GM12878 (cell line): ENCODE results near the gene CNTN4. TPM values are rescaled to one million over a fixed set of nuclear protein-coding genes. Genes with fewer than 3 reads are reported as not detected.

Experiments
- ATAC-seq: fragments of 200-7000 bp; cut with Tn5 transposase; 3 replicates; pipeline ENCODE4 v1.9.1; 2020; ENCODE audit warnings: mild to moderate bottlenecking, moderate library complexity
- BruUV-seq: library from RNA; stranded (reverse); fragments of 400-500 nt; replicated peaks from 2 replicates; lab custom pipeline; 2021; lab: Mats Ljungman, UMichigan
- CTCF ChIA-PET: fragments of 300-600 bp; sonication (Branson Sonifier 250); formaldehyde crosslinking; extraction: SDS; loops from one replicate; lab custom pipeline; 2021; ENCODE audit warnings: inconsistent platforms; lab: Yijun Ruan, JAX
- POLR2A ChIA-PET: fragments of 350-600 bp; formaldehyde crosslinking; extraction: SDS; loops from one replicate; lab custom pipeline; 2021; ENCODE audit warnings: inconsistent platforms; lab: Charles Lee
- RAD21 ChIA-PET: fragments of 300-600 bp; sonication (Branson Sonifier 250); formaldehyde crosslinking; loops from one replicate; lab custom pipeline; 2023; ENCODE audit warnings: antibody characterized with exemption; ENCODE audit not compliant: unreplicated experiment; lab: Charles Lee
- SMC1A ChIA-PET: fragments of 300-600 bp; sonication (Branson Sonifier 250); formaldehyde crosslinking; loops from one replicate; lab custom pipeline; 2023; ENCODE audit not compliant: unreplicated experiment, uncharacterized antibody; lab: Charles Lee
- DNase-seq: peaks from one replicate; pipeline ENCODE4 v3.0.0-alpha.2; 2011; ENCODE audit warnings: low read depth, low spot score
- FAIRE-seq: peaks from 3 replicates; lab custom pipeline; 2011; peaks lifted over from hg19 to GRCh38; lab: Jason Lieb, UNC
- H2AFZ ChIP-seq: 2 replicates; pipeline ENCODE4 v1.6.0; 2011; ENCODE audit warnings: low read depth, low read length, control low read depth; ENCODE audit not compliant: control insufficient read depth
- H3K27ac ChIP-seq: 2 replicates; pipeline ENCODE4 v1.5.1; 2011; ENCODE audit warnings: control low read depth; ENCODE audit not compliant: control insufficient read depth, insufficient read depth
- H3K27me3 ChIP-seq, 2 experiments: replicated peaks in 1 of 2; 2 replicates each; pipeline versions ENCODE4 v1.6.0 to v1.6.1; 2011; ENCODE audit warnings: low read length in 1 of 2; ENCODE audit not compliant: control insufficient read depth in 2 of 2, insufficient read depth in 2 of 2
- H3K36me3 ChIP-seq, 2 experiments: 2 replicates each; pipeline ENCODE4 v1.5.1; 2011; ENCODE audit warnings: low read length in 1 of 2; ENCODE audit not compliant: control insufficient read depth in 2 of 2, insufficient read depth in 2 of 2
- H3K4me1 ChIP-seq: 2 replicates; pipeline ENCODE4 v1.6.1; 2011; ENCODE audit warnings: mild to moderate bottlenecking, low read length, moderate library complexity, mixed read lengths; ENCODE audit not compliant: control insufficient read depth, insufficient read depth
- H3K4me2 ChIP-seq: 2 replicates; pipeline ENCODE4 v1.6.0; 2011; ENCODE audit warnings: control low read depth; ENCODE audit not compliant: control insufficient read depth, insufficient read depth
- H3K4me3 ChIP-seq: fragments of 200-600 bp; sonication (generic); 2 replicates; pipeline ENCODE4 v1.5.1; 2016
- H3K79me2 ChIP-seq: 2 replicates; pipeline ENCODE4 v1.6.0; 2011; ENCODE audit warnings: low read length; ENCODE audit not compliant: control insufficient read depth, insufficient read depth
- H3K9ac ChIP-seq: 2 replicates; pipeline ENCODE4 v1.8.0; 2011; ENCODE audit warnings: low read length, control low read depth, mixed read lengths; ENCODE audit not compliant: control insufficient read depth, insufficient read depth
- H3K9me3 ChIP-seq: replicated peaks from 3 replicates; pipeline ENCODE4 v1.5.1; 2011; ENCODE audit warnings: mild to moderate bottlenecking, low read length; ENCODE audit not compliant: control insufficient read depth, insufficient read depth
- H4K20me1 ChIP-seq: 2 replicates; pipeline ENCODE4 v1.6.0; 2011; ENCODE audit not compliant: control insufficient read depth, insufficient read depth
- BCL11A ChIP-seq: IDR thresholded peaks from 2 replicates; pipeline ENCODE4 v1.6.1; 2011; ENCODE audit warnings: low read depth, low read length
- BCLAF1 ChIP-seq: fragments of 450-650 bp; IDR thresholded peaks from 2 replicates; pipeline ENCODE4 v1.6.1; 2017; ENCODE audit warnings: antibody characterized with exemption, mild to moderate bottlenecking, moderate library complexity
- CEBPB ChIP-seq, 2 experiments: fragments of 150-350 bp in 1 of 2; IDR thresholded peaks; 2 replicates each; pipeline ENCODE4 v1.6.1; 2012 to 2014; ENCODE audit warnings: low read depth in 2 of 2, low read length in 2 of 2, borderline replicate concordance in 1 of 2, inconsistent platforms in 1 of 2
- FOS ChIP-seq: IDR thresholded peaks from 3 replicates; pipeline ENCODE4 v1.6.1; 2011; ENCODE audit warnings: borderline replicate concordance; ENCODE audit not compliant: insufficient read length; ENCODE audit errors: extremely low read depth
- MEF2B ChIP-seq: fragments of 450-650 bp; IDR thresholded peaks from 2 replicates; pipeline ENCODE4 v1.6.1; 2018; ENCODE audit warnings: mild to moderate bottlenecking, moderate library complexity; ENCODE audit not compliant: partially characterized antibody, poor library complexity, severe bottlenecking
- MTA2 ChIP-seq: fragments of 450-650 bp; IDR thresholded peaks from 2 replicates; pipeline ENCODE4 v1.6.1; 2016; ENCODE audit warnings: low read depth, mild to moderate bottlenecking, moderate library complexity
- NR2C2 ChIP-seq: IDR thresholded peaks from 2 replicates; pipeline ENCODE4 v1.6.1; 2011; ENCODE audit warnings: borderline replicate concordance, low read depth; ENCODE audit not compliant: control insufficient read depth, insufficient read length
- PKNOX1 ChIP-seq: fragments of 450-650 bp; IDR thresholded peaks from 2 replicates; pipeline ENCODE4 v1.6.1; 2016; ENCODE audit warnings: mild to moderate bottlenecking
- SMAD1 ChIP-seq: fragments of 450-650 bp; IDR thresholded peaks from 2 replicates; pipeline ENCODE4 v1.6.1; 2018; ENCODE audit warnings: mild to moderate bottlenecking, low read depth; ENCODE audit not compliant: partially characterized antibody
- SPI1 ChIP-seq: IDR thresholded peaks from 2 replicates; pipeline ENCODE4 v1.6.1; 2011; ENCODE audit warnings: low read depth, mild to moderate bottlenecking, low read length, moderate library complexity, borderline replicate concordance; ENCODE audit not compliant: insufficient read depth
- TBL1XR1 ChIP-seq: IDR thresholded peaks from 2 replicates; pipeline ENCODE4 v1.6.1; 2012; ENCODE audit warnings: low read depth, low read length, improper control_type of control experiment
- ZNF24 ChIP-seq: fragments of 450-650 bp; IDR thresholded peaks from 2 replicates; pipeline ENCODE4 v1.6.1; 2017; ENCODE audit warnings: antibody characterized with exemption, mild to moderate bottlenecking
- ZNF687 ChIP-seq: fragments of 450-650 bp; IDR thresholded peaks from 2 replicates; pipeline ENCODE4 v1.6.1; 2017; ENCODE audit warnings: mild to moderate bottlenecking, moderate library complexity
- WGBS: methylation state at CpG from one replicate; pipeline ENCODE4 v1.1.6; 2016; ENCODE audit warnings: low lambda C conversion rate; ENCODE audit not compliant: insufficient replicate concordance, insufficient coverage; ENCODE audit errors: missing lambda C conversion rate; 5-methylcytosine and 5-hydroxymethylcytosine counted together
- in situ Hi-C: fragments of 300-500 bp; cut with MboI; formaldehyde crosslinking; loops from 9 replicates; pipeline ENCODE4 v1.14.3; 2018; ENCODE audit warnings: mixed read lengths
- intact Hi-C: fragments of 100-400 bp; cut with micrococcal nuclease; formaldehyde crosslinking; loops from one replicate; pipeline ENCODE4 v1.14.2; 2022; ENCODE audit not compliant: unreplicated experiment
- polyA plus RNA-seq, 11 experiments: library from polyadenylated mRNA; depleted of rRNA in 4 of 11; unstranded in 6 of 11; stranded (reverse) in 5 of 11; fragments of >200 nt; fragmentation: Nextera tagmentation in 4 of 11; fragmentation: Illumina TruSeq in 1 of 11; extraction: Ambion mirVana in 4 of 11; extraction: Trizol in 1 of 11; gene quantifications; 1 replicate in 1 of 11; 2 replicates in 10 of 11; pipeline versions ENCODE4 v1.2.1 to v1.2.3, GENCODE V29; 2011 to 2016; ENCODE audit warnings: inconsistent platforms in 2 of 11, missing spikeins in 2 of 11, low read depth in 1 of 11
- total RNA-seq, 4 experiments: library from RNA; depleted of rRNA in 3 of 4; stranded (reverse); fragments of >200 nt in 3 of 4; fragmentation: Illumina TruSeq in 1 of 4; extraction: Trizol in 1 of 4; gene quantifications; 2 replicates each; pipeline versions ENCODE4 v1.2.1 to v1.2.3, GENCODE V29; 2013 to 2021

The CNTN4 gene
- total and polyA plus RNA-seq, 10 of the 15 experiments (the other 5 are each of a cell fraction or from before 2014, with no cell fraction given) = 0.05 to 0.43 (median 0.15) TPM; not detected in 1

GRCh38 chr3:2731843-2732242 lies 633.2 kb downstream of the CNTN4 start (continued):
- no peak for TF ChIP-seq ZNF687
- no peak for TF ChIP-seq MTA2

- intact Hi-C loops = no loop called here
- CTCF ChIA-PET = no interaction called here
- ATAC-seq = peak; percentile 48
- H3K4me2 ChIP-seq = no peak overlapping the region
- no peaks in the 10 kb centered on the region for H3K79me2 ChIP-seq
- POLR2A ChIA-PET = no interaction called here
- FAIRE-seq = no peak
- H3K36me3 ChIP-seq = no peaks in the 10 kb centered on the region
- H3K9ac ChIP-seq = no peak overlapping the region
- H3K27ac ChIP-seq = no peak overlapping the region
- H4K20me1 ChIP-seq = no peaks in the 10 kb centered on the region
- no peaks in the 10 kb centered on the region for H3K27me3 ChIP-seq
- H3K4me3 ChIP-seq = no peak overlapping the region
- H3K4me1 ChIP-seq = no peaks in the 10 kb centered on the region
- in situ Hi-C loops = no loop called here
- DNase-seq = no peak
- BruUV-seq = no TSS peak
- SMC1A ChIA-PET = no interaction called here
- 3% methylated on average over 7 of the region's 7 CpGs for WGBS
- H3K9me3 ChIP-seq = no peaks in the 10 kb centered on the region; the same call in 2 of the 3 replicates
- RAD21 ChIA-PET = no interaction called here
- H2AFZ ChIP-seq = no peak overlapping the region
- TF ChIP-seq BCL11A (no peak), SMAD1 (no peak), NR2C2 (no peak), ZNF24 (no peak), SPI1 (peak; percentile 71), TBL1XR1 (no peak), BCLAF1 (no peak), MEF2B (no peak), PKNOX1 (no peak), FOS (no peak), CEBPB (IDR thresholded peaks at IDR 0.05; ENCODE audit: borderline replicate concordance in 1 of 2, low read depth in 2 of 2, low read length in 2 of 2) (no peak)
Measured at GRCh38 chr3:2735392-2735894, 636.8 kb downstream of the CNTN4 start.
